Measurements from ENCODE around the gene AGT. TPM values are rescaled to one million over a fixed set of nuclear protein-coding genes. Genes with fewer than 3 reads are reported as not detected.
A peak's percentile ranks its signal among the peaks of the same experiment; 100 is the strongest.
"Not testable (repeated sequence)": the region's sequence is repeated elsewhere in the genome, so short reads cannot be mapped to it uniquely, and the experiment has no call there.

Gene AGT
- total RNA-seq, 1 donor from 2014 or later, result 118 TPM

DNA sequence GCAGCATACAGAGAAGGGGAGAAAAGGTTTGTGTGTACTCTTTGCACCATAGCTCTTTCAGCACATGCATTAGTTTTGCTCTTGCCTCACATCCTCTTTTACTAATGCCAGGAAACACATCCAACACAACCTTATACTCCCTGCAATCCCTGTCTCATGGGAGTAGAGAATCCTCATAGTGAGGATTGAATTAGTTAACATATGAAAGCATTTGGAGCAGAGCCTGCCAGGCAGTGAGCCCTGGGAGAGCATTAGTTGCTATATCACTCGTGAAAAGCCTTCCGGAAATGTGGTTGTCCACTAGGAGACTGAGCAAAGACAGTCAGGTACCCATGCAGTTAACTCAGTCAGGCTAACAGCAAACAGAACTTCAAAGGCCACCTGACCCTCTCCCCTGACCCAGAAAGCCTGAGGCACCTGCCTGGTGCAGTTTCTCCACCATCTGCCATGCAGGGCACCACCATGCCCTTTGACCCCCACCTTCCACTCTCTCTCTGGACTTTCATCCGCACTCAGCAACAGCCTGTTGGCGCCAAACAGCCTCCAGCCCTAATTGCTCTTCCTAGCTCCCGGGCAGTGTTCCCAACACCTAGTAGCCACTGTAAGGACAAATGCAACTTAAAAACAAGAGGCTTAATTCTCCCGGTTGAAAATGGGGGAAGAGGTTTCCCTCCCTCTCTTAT lies 14.9 kb upstream of the AGT start:
- TF ChIP-seq, protein P1, sequence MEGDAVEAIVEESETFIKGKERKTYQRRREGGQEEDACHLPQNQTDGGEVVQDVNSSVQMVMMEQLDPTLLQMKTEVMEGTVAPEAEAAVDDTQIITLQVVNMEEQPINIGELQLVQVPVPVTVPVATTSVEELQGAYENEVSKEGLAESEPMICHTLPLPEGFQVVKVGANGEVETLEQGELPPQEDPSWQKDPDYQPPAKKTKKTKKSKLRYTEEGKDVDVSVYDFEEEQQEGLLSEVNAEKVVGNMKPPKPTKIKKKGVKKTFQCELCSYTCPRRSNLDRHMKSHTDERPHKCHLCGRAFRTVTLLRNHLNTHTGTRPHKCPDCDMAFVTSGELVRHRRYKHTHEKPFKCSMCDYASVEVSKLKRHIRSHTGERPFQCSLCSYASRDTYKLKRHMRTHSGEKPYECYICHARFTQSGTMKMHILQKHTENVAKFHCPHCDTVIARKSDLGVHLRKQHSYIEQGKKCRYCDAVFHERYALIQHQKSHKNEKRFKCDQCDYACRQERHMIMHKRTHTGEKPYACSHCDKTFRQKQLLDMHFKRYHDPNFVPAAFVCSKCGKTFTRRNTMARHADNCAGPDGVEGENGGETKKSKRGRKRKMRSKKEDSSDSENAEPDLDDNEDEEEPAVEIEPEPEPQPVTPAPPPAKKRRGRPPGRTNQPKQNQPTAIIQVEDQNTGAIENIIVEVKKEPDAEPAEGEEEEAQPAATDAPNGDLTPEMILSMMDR (IDR thresholded peaks at IDR 0.05), result no peak
- Mint-ChIP-seq H3K4me3 (ENCODE audit: unreplicated experiment) (no peak overlapping the region), H3K27me3 (ENCODE audit: low read depth) (peaks cover 2% of the 10 kb centered on the region), H3K27ac (ENCODE audit: unreplicated experiment) (no peak overlapping the region), H3K36me3 (ENCODE audit: low read depth) (no peaks in the 10 kb centered on the region), H3K9me3 (ENCODE audit: low read depth) (no peaks in the 10 kb centered on the region), H3K4me1 (ENCODE audit: low read depth) (peaks cover 52% of the 10 kb centered on the region)
- no peak for DNase-seq (ENCODE audit: low spot score)

- Mint-ChIP-seq H3K27ac (ENCODE audit: unreplicated experiment) (peak overlapping the region; percentile 83), H3K9me3 (ENCODE audit: low read depth) (no peaks in the 10 kb centered on the region), H3K4me3 (ENCODE audit: unreplicated experiment) (no peak overlapping the region), H3K4me1 (ENCODE audit: low read depth) (peaks cover 54% of the 10 kb centered on the region), H3K27me3 (ENCODE audit: low read depth) (no peaks in the 10 kb centered on the region), H3K36me3 (ENCODE audit: low read depth) (peaks cover 3% of the 10 kb centered on the region)
- DNase-seq (ENCODE audit: low spot score), result no peak
- TF ChIP-seq, protein P1 (IDR thresholded peaks at IDR 0.05), result peak; percentile 18
Observed at GRCh38 chr1:230725256-230726012, 11.5 kb upstream of the AGT start.

DNA sequence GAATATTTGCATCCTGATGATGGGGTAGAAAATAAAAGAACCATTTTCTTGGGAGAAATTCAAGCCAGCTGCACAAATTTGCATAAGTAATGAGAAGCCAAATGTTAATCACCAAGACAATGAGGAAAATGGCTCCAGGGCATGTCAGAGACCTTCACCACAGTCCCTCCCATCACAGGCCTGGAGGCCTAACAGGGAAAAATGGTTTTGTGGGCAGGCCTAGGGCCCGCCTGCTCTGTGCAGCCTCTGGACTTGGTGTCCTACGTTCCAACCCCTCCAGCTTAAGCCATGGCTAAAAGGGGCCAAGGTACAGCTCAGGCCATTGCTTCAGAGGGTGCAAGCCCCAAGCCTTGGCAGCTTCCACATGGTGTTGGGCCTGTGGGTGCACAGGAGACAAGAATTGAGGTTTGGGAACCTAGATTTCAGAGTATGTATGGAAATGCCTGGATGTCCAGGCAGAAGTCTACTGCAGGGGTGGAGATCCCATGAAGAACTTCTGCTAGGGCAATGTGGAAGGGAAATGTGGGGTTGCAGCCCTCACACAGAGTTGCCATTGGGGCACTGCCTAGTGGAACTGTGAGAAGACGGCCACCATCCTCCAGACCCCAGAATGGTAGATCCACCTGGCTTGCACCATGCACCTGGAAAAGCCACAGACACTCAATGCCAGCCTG lies 8.1 kb upstream of the AGT start:
- not testable (repeated sequence) for H3K9me3 Mint-ChIP-seq (ENCODE audit: low read depth); H3K27me3 Mint-ChIP-seq (ENCODE audit: low read depth); H3K27ac Mint-ChIP-seq (ENCODE audit: unreplicated experiment); DNase-seq (ENCODE audit: low spot score); H3K4me3 Mint-ChIP-seq (ENCODE audit: unreplicated experiment); H3K36me3 Mint-ChIP-seq (ENCODE audit: low read depth)
- H3K4me1 Mint-ChIP-seq (ENCODE audit: low read depth), result peaks cover 35% of the 10 kb centered on the region

DNA sequence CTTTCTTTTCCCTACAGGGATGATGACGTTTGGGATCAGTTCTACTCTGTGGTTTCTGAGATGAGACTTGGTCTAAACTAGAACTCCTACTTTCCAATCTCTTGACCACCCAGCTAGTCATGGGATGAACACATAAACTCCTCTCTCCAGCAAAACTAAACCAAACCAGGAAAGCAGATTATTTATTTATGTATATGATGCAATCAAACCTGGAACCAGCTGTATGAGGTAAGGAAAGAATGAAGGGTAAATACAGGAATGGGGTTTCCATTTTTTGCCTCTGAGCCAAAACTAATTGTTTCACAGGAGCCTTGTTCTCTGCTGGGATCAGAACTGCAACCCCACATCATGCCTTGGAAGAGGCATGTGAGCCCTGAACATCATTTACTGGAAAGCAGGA lies 3.3 kb upstream of the AGT start:
- DNase-seq (ENCODE audit: low spot score), result no peak
- H3K36me3 Mint-ChIP-seq (ENCODE audit: low read depth), result peaks cover 6% of the 10 kb centered on the region
- TF ChIP-seq, protein P1 (IDR thresholded peaks at IDR 0.05), result no peak
- H3K4me1 Mint-ChIP-seq (ENCODE audit: low read depth), result peaks cover 36% of the 10 kb centered on the region
- no peak overlapping the region for H3K27ac Mint-ChIP-seq (ENCODE audit: unreplicated experiment)
- H3K4me3 Mint-ChIP-seq (ENCODE audit: unreplicated experiment), result no peak overlapping the region
- peaks cover 4% of the 10 kb centered on the region for H3K9me3 Mint-ChIP-seq (ENCODE audit: low read depth)
- H3K27me3 Mint-ChIP-seq (ENCODE audit: low read depth), result no peaks in the 10 kb centered on the region

- not testable (repeated sequence) for H3K27ac Mint-ChIP-seq (ENCODE audit: unreplicated experiment); DNase-seq (ENCODE audit: low spot score); H3K9me3 Mint-ChIP-seq (ENCODE audit: low read depth); H3K36me3 Mint-ChIP-seq (ENCODE audit: low read depth); H3K27me3 Mint-ChIP-seq (ENCODE audit: low read depth); H3K4me3 Mint-ChIP-seq (ENCODE audit: unreplicated experiment)
- peaks cover 41% of the 10 kb centered on the region for H3K4me1 Mint-ChIP-seq (ENCODE audit: low read depth)
Observed at GRCh38 chr1:230716453-230716852, 2.5 kb upstream of the AGT start.

GRCh38 chr1:230715510-230715909 lies 1.6 kb upstream of the AGT start:
- Mint-ChIP-seq H3K4me3 (ENCODE audit: unreplicated experiment) (no peak overlapping the region), H3K36me3 (ENCODE audit: low read depth) (peaks cover 4% of the 10 kb centered on the region), H3K27ac (ENCODE audit: unreplicated experiment) (no peak overlapping the region), H3K4me1 (ENCODE audit: low read depth) (peaks cover 49% of the 10 kb centered on the region), H3K9me3 (ENCODE audit: low read depth) (peaks cover 4% of the 10 kb centered on the region), H3K27me3 (ENCODE audit: low read depth) (no peaks in the 10 kb centered on the region)
- DNase-seq (ENCODE audit: low spot score), result no peak
- TF ChIP-seq, protein P1 (IDR thresholded peaks at IDR 0.05), result peak; percentile 39
